K562 treated with DMSO at 1 percent for 12 hours (cell line): ENCODE results near the gene GGACT. TPM values are rescaled to one million over a fixed set of nuclear protein-coding genes. Genes with fewer than 3 reads are reported as not detected.

Experiments
- total RNA-seq: library from RNA; unstranded; fragments of 300-600 nt; gene quantifications from 2 replicates; pipeline ENCODE4 v1.2.3, GENCODE V29; 2022; ENCODE audit not compliant: insufficient read depth

The GGACT gene
- 0.57 and 0.69 TPM in 2 replicates for total RNA-seq

DNA sequence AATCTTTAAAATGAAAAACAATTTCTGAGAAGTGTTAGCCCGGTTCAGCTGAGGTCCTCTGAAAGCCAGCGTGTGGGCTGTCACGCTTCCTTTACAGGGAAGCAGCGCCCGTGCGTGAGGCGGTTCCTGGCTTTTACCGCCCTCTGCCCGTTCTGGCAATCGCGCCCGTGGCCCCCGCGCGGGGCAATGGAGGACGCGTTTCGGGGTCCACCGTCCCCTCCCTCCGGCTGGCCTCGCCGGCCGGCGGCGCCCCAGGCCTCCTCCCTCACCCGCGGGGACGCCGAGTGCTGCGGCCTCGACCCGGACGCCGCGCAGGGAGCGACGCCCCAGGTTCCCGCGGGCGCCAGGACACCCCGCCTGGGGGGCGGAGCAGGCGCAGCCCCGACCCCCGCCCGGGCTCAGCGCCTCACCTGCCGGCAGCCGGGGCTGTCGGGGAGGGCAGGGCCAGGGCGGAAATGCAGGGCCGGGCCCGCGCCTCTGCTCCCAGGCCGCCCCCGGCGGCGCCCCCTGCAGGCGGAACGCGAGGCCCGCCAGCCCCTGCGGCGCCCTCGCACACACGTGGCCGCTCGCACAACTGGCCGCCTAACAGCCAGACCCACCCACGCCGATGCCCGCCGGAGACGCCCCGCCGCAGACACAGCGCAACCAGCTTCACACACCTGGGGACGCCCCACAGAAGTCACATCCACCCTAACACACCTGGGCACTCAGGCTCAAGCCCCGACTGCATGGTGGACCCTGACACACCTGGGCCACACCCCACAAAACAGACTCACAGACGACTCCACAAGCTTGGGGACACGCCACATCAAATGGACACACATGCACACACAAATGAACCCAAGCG lies at the start of gene GGACT:
TSS of gene GGACT (minus strand) at position 459 of the 847 bp plus-strand sequence. CDS start 56,198 bp downstream, outside the sequence.

Other genes starting within 250 kb of the GGACT start
- gene TMTC4, start 86.0 kb upstream of the GGACT start, total RNA-seq: 2.8 and 9.0 TPM in 2 replicates